G401.6 (cell line): ENCODE results near the gene HINT3.
"Not testable (repeated sequence)": the region's sequence is repeated elsewhere in the genome, so short reads cannot be mapped to it uniquely, and the experiment has no call there.

Experiments used
- FAIRE-seq: peaks from 2 replicates; lab custom pipeline; 2012; peaks lifted over from hg19 to GRCh38; lab: Jason Lieb, UNC

HINT3 gene

GRCh38 chr6:126002755-126003679 lies 46.4 kb downstream of the HINT3 start:
- FAIRE-seq, result no peak

- no peak for FAIRE-seq
These were observed 51.2 kb downstream of the HINT3 start for GRCh38 chr6:126007800-126008199.

DNA sequence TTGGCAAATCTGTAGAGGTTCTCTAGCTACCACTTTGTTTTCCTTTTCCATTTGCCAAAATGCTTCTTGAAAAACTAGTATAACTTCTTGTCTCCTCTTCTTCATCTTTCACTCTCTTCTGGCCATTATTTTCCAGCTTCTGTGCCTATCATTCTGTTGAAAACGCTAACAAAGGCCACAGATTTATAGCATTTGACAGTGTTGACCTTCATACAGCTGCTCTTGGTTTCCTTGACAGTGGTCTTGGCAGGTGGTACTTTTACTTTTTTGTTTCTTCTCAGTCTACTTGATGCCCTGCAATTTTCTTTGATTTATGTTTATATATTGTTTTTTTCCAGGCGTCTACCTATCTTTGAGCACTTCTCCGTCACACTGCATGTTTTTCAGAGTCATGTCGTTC lies 53.5 kb downstream of the HINT3 start:
- FAIRE-seq, result no peak

DNA sequence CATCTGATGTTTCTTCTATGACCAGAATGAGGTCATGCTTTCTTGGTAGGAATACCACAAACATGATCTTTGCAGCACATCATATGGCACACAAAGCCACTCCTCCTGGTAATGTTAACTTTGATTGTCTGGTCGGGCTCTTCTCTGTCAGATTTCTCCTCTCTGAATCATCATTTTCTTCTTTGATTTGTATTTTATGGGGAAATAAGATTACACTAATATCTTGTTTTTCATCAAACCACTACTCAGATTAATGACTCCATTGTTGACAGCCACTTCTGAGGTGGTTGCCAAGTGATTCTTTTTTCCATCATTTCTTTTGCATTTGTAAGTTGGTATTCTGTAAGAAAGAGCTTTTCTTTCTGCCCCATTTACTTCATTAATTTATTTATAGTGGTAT lies 59.3 kb downstream of the HINT3 start:
- no peak for FAIRE-seq

DNA sequence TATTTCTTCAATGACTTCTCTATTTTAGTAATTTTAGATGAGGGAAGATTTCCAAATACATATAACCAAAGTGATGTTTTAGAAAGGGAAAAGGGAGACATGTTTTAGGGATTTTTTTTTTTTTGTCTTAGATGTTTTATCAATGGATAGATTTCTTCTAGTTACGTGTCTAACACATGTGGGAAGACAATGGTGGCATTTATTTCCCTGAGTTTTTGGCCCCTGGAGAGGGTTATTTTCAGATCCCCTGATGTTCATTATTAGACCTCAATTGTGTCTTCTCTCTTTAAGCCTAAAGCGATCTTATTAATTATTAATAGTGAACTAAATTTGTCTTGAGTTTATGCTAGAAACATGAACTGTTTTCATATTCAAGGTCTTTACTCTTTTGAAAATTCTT lies 60.0 kb downstream of the HINT3 start:
- FAIRE-seq, result no peak

DNA sequence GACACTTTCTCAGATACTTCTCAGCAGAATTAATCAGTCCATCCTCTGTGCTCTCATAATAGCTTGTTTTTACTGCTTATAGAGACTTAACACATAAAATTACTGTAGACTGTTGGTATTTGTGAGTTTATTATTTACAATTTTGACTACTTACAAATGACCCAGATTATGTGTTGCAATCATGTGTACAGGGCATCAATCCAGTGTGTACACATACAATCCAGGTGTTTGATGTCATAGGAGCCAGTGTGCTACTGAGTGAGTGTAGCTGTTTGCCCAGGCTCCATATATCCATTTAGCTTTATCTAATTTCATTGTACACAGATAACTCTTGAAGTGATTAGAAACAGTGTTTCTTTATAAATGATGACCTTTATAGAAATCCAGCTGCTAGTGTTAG lies 61.1 kb downstream of the HINT3 start:
- no peak for FAIRE-seq

GRCh38 chr6:126020305-126021050 lies 63.9 kb downstream of the HINT3 start:
- FAIRE-seq, result no peak

DNA sequence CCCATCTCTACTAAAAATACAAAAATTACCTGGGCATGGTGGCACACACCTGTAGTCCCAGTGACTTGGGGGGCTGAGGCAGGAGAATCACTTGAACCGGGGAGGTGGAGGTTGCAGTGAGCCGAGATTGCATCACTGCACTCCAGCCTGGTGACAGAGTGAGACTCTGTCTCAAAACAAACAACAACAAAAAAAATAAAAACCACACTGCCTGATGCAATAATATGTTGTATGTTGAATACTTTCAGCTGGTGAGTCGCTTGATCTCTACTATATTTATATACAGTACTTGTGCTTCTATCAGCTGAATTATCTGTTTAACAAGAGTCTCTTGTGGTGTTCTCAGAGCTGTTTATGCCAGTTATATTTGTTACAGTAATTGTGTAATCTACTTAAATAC lies 66.9 kb downstream of the HINT3 start:
- FAIRE-seq, result not testable (repeated sequence)

GRCh38 chr6:126026001-126026400 lies 69.4 kb downstream of the HINT3 start:
- FAIRE-seq, result no peak

- peak; percentile 27 for FAIRE-seq
These were observed 71.0 kb downstream of the HINT3 start for GRCh38 chr6:126027601-126028000.
